ENCODE results near the gene PSMB4.
"Not testable (repeated sequence)": the region's sequence is repeated elsewhere in the genome, so short reads cannot be mapped to it uniquely, and the experiment has no call there.

The PSMB4 gene

GRCh38 chr1:151393583-151393982, 5.8 kb upstream of the PSMB4 start:
- H3K9ac ChIP-seq (ENCODE audit: low read length), result no peak overlapping the region
- H3K36me3 ChIP-seq (ENCODE audit: control insufficient read depth, low read depth, low read length), result no peaks in the 10 kb centered on the region
- no peak overlapping the region for H3K4me3 ChIP-seq (ENCODE audit: low read length)
- no peak overlapping the region for H3K27ac ChIP-seq (ENCODE audit: low read length)
- H3K9me3 ChIP-seq (ENCODE audit: control insufficient read depth, low read depth, low read length), result no peaks in the 10 kb centered on the region
- no peaks in the 10 kb centered on the region for H3K27me3 ChIP-seq (ENCODE audit: control insufficient read depth, insufficient read depth, low read length)
- no peaks in the 10 kb centered on the region for H3K4me1 ChIP-seq (ENCODE audit: control insufficient read depth, low read depth, low read length)

- not testable (repeated sequence) for H3K9me3 ChIP-seq (ENCODE audit: control insufficient read depth, low read depth, low read length); H3K4me1 ChIP-seq (ENCODE audit: control insufficient read depth, low read depth, low read length); H3K27ac ChIP-seq (ENCODE audit: low read length); H3K9ac ChIP-seq (ENCODE audit: low read length); H3K27me3 ChIP-seq (ENCODE audit: control insufficient read depth, insufficient read depth, low read length); H3K4me3 ChIP-seq (ENCODE audit: low read length)
- H3K36me3 ChIP-seq (ENCODE audit: control insufficient read depth, low read depth, low read length), result peaks cover 10% of the 10 kb centered on the region
Measured at GRCh38 chr1:151396265-151396664, 3.1 kb upstream of the PSMB4 start.

GRCh38 chr1:151401125-151401788, 1.9 kb downstream of the PSMB4 start:
- Histone ChIP-seq H3K36me3 (ENCODE audit: control insufficient read depth, low read depth, low read length) (peaks cover 51% of the 10 kb centered on the region), H3K4me3 (ENCODE audit: low read length) (peak overlapping the region; percentile 79), H3K4me1 (ENCODE audit: control insufficient read depth, low read depth, low read length) (peaks cover 6% of the 10 kb centered on the region), H3K27ac (ENCODE audit: low read length) (no peak overlapping the region), H3K9ac (ENCODE audit: low read length) (no peak overlapping the region), H3K27me3 (ENCODE audit: control insufficient read depth, insufficient read depth, low read length) (no peaks in the 10 kb centered on the region), H3K9me3 (ENCODE audit: control insufficient read depth, low read depth, low read length) (no peaks in the 10 kb centered on the region)

GRCh38 chr1:151401860-151402259, 2.5 kb downstream of the PSMB4 start:
- Histone ChIP-seq H3K36me3 (ENCODE audit: control insufficient read depth, low read depth, low read length) (peaks cover 56% of the 10 kb centered on the region), H3K4me1 (ENCODE audit: control insufficient read depth, low read depth, low read length) (peaks cover 6% of the 10 kb centered on the region), H3K9me3 (ENCODE audit: control insufficient read depth, low read depth, low read length) (no peaks in the 10 kb centered on the region), H3K9ac (ENCODE audit: low read length) (no peak overlapping the region), H3K27ac (ENCODE audit: low read length) (no peak overlapping the region), H3K4me3 (ENCODE audit: low read length) (no peak overlapping the region), H3K27me3 (ENCODE audit: control insufficient read depth, insufficient read depth, low read length) (no peaks in the 10 kb centered on the region)

- Histone ChIP-seq H3K27ac (ENCODE audit: low read length) (no peak overlapping the region), H3K9ac (ENCODE audit: low read length) (no peak overlapping the region), H3K27me3 (ENCODE audit: control insufficient read depth, insufficient read depth, low read length) (no peaks in the 10 kb centered on the region), H3K36me3 (ENCODE audit: control insufficient read depth, low read depth, low read length) (peaks cover 65% of the 10 kb centered on the region), H3K4me3 (ENCODE audit: low read length) (no peak overlapping the region), H3K9me3 (ENCODE audit: control insufficient read depth, low read depth, low read length) (no peaks in the 10 kb centered on the region), H3K4me1 (ENCODE audit: control insufficient read depth, low read depth, low read length) (peaks cover 6% of the 10 kb centered on the region)
Measured at GRCh38 chr1:151402764-151403163, 3.4 kb downstream of the PSMB4 start.

- Histone ChIP-seq H3K4me3 (ENCODE audit: low read length) (no peak overlapping the region), H3K27ac (ENCODE audit: low read length) (no peak overlapping the region), H3K9me3 (ENCODE audit: control insufficient read depth, low read depth, low read length) (no peaks in the 10 kb centered on the region), H3K9ac (ENCODE audit: low read length) (no peak overlapping the region), H3K4me1 (ENCODE audit: control insufficient read depth, low read depth, low read length) (peaks cover 6% of the 10 kb centered on the region), H3K27me3 (ENCODE audit: control insufficient read depth, insufficient read depth, low read length) (no peaks in the 10 kb centered on the region), H3K36me3 (ENCODE audit: control insufficient read depth, low read depth, low read length) (peaks cover 74% of the 10 kb centered on the region)
Measured at GRCh38 chr1:151403612-151404011, 4.2 kb downstream of the PSMB4 start.

- H3K9me3 ChIP-seq (ENCODE audit: control insufficient read depth, low read depth, low read length), result no peaks in the 10 kb centered on the region
- H3K4me3 ChIP-seq (ENCODE audit: low read length), result no peak overlapping the region
- H3K4me1 ChIP-seq (ENCODE audit: control insufficient read depth, low read depth, low read length), result peaks cover 4% of the 10 kb centered on the region
- peaks cover 90% of the 10 kb centered on the region for H3K36me3 ChIP-seq (ENCODE audit: control insufficient read depth, low read depth, low read length)
- H3K27me3 ChIP-seq (ENCODE audit: control insufficient read depth, insufficient read depth, low read length), result no peaks in the 10 kb centered on the region
- H3K27ac ChIP-seq (ENCODE audit: low read length), result no peak overlapping the region
- no peak overlapping the region for H3K9ac ChIP-seq (ENCODE audit: low read length)
Measured at GRCh38 chr1:151405187-151405951, 6.0 kb downstream of the PSMB4 start.

- Histone ChIP-seq H3K27ac (ENCODE audit: low read length) (no peak overlapping the region), H3K36me3 (ENCODE audit: control insufficient read depth, low read depth, low read length) (peaks cover 90% of the 10 kb centered on the region), H3K4me1 (ENCODE audit: control insufficient read depth, low read depth, low read length) (no peaks in the 10 kb centered on the region)
Measured at GRCh38 chr1:151406176-151406575, 6.8 kb downstream of the PSMB4 start.

GRCh38 chr1:151407304-151407703, 7.9 kb downstream of the PSMB4 start:
- no peaks in the 10 kb centered on the region for H3K27me3 ChIP-seq (ENCODE audit: control insufficient read depth, insufficient read depth, low read length)
- peaks cover 90% of the 10 kb centered on the region for H3K36me3 ChIP-seq (ENCODE audit: control insufficient read depth, low read depth, low read length)
- no peaks in the 10 kb centered on the region for H3K9me3 ChIP-seq (ENCODE audit: control insufficient read depth, low read depth, low read length)
- H3K4me1 ChIP-seq (ENCODE audit: control insufficient read depth, low read depth, low read length), result no peaks in the 10 kb centered on the region
- H3K9ac ChIP-seq (ENCODE audit: low read length), result no peak overlapping the region
- no peak overlapping the region for H3K4me3 ChIP-seq (ENCODE audit: low read length)
- no peak overlapping the region for H3K27ac ChIP-seq (ENCODE audit: low read length)

More at GRCh38 chr1:151406176-151406575, 6.8 kb downstream of the PSMB4 start:
- Histone ChIP-seq H3K9ac (ENCODE audit: low read length) (no peak overlapping the region), H3K27me3 (ENCODE audit: control insufficient read depth, insufficient read depth, low read length) (no peaks in the 10 kb centered on the region), H3K9me3 (ENCODE audit: control insufficient read depth, low read depth, low read length) (no peaks in the 10 kb centered on the region), H3K4me3 (ENCODE audit: low read length) (no peak overlapping the region)

GRCh38 chr1:151408891-151409290, 9.5 kb downstream of the PSMB4 start:
- Histone ChIP-seq H3K4me1 (ENCODE audit: control insufficient read depth, low read depth, low read length) (no peaks in the 10 kb centered on the region), H3K4me3 (ENCODE audit: low read length) (no peak overlapping the region), H3K9me3 (ENCODE audit: control insufficient read depth, low read depth, low read length) (no peaks in the 10 kb centered on the region), H3K9ac (ENCODE audit: low read length) (no peak overlapping the region), H3K36me3 (ENCODE audit: control insufficient read depth, low read depth, low read length) (peaks cover 89% of the 10 kb centered on the region), H3K27ac (ENCODE audit: low read length) (no peak overlapping the region), H3K27me3 (ENCODE audit: control insufficient read depth, insufficient read depth, low read length) (no peaks in the 10 kb centered on the region)

GRCh38 chr1:151411884-151412283, 12.5 kb downstream of the PSMB4 start:
- H3K36me3 ChIP-seq (ENCODE audit: control insufficient read depth, low read depth, low read length), result peaks cover 84% of the 10 kb centered on the region
- H3K9me3 ChIP-seq (ENCODE audit: control insufficient read depth, low read depth, low read length), result no peaks in the 10 kb centered on the region

GRCh38 chr1:151416231-151416630, 16.9 kb downstream of the PSMB4 start:
- Histone ChIP-seq H3K4me1 (ENCODE audit: control insufficient read depth, low read depth, low read length) (no peaks in the 10 kb centered on the region), H3K27ac (ENCODE audit: low read length) (no peak overlapping the region), H3K36me3 (ENCODE audit: control insufficient read depth, low read depth, low read length) (peaks cover 56% of the 10 kb centered on the region), H3K27me3 (ENCODE audit: control insufficient read depth, insufficient read depth, low read length) (no peaks in the 10 kb centered on the region), H3K4me3 (ENCODE audit: low read length) (no peak overlapping the region), H3K9ac (ENCODE audit: low read length) (no peak overlapping the region), H3K9me3 (ENCODE audit: control insufficient read depth, low read depth, low read length) (no peaks in the 10 kb centered on the region)

More at GRCh38 chr1:151411884-151412283, 12.5 kb downstream of the PSMB4 start:
- H3K9ac ChIP-seq (ENCODE audit: low read length), result no peak overlapping the region
- no peaks in the 10 kb centered on the region for H3K4me1 ChIP-seq (ENCODE audit: control insufficient read depth, low read depth, low read length)
- no peak overlapping the region for H3K27ac ChIP-seq (ENCODE audit: low read length)
- no peaks in the 10 kb centered on the region for H3K27me3 ChIP-seq (ENCODE audit: control insufficient read depth, insufficient read depth, low read length)
- H3K4me3 ChIP-seq (ENCODE audit: low read length), result no peak overlapping the region

Measured in iPS-18a (cell line).